OCI-LY7 (cell line): Measurements from ENCODE around the gene FCMR.

ENCODE experiments used
- CTCF ChIP-seq: fragments of 200-600 bp; sonication (generic); conservative IDR thresholded peaks from 2 replicates; pipeline ENCODE4 v1.5.1; 2014; ENCODE audit warnings: mild to moderate bottlenecking, antibody characterized with exemption, low read length, moderate library complexity, mixed read lengths
- EZH2phosphoT487 ChIP-seq: fragments of 200-600 bp; sonication (generic); IDR thresholded peaks from 2 replicates; pipeline ENCODE4 v1.6.1; 2018; ENCODE audit warnings: low read depth, borderline replicate concordance, mild to moderate bottlenecking, mixed run types, antibody characterized with exemption, low read length, moderate library complexity, mixed read lengths

- no peak for TF ChIP-seq CTCF
- no peak for TF ChIP-seq EZH2phosphoT487
These were observed 23.4 kb downstream of the FCMR start for GRCh38 chr1:206898089-206898914.
